K562 (cell line): ENCODE results near the gene LMNTD2. TPM values are rescaled to one million over a fixed set of nuclear protein-coding genes. Genes with fewer than 3 reads are reported as not detected.

Experiments
- BACH1 ChIP-seq: fragments of 200-800 bp; sonication (Bioruptor generic); IDR thresholded peaks from 2 replicates; pipeline ENCODE4 v1.6.1; 2016; ENCODE audit warnings: missing genetic modification characterization, missing compliant biosample characterization
- BCOR ChIP-seq: fragments of 450-650 bp; IDR thresholded peaks from 2 replicates; pipeline ENCODE4 v1.6.1; 2016
- DPF2 ChIP-seq: fragments of 450-650 bp; IDR thresholded peaks from 2 replicates; pipeline ENCODE4 v1.6.1; 2016
- EP300 ChIP-seq: IDR thresholded peaks from 2 replicates; pipeline ENCODE4 v1.6.1; 2012; ENCODE audit warnings: low read length, improper control_type of control experiment
- ETV1 ChIP-seq: fragments of 450-650 bp; conservative IDR thresholded peaks from 2 replicates; pipeline ENCODE4 v1.6.1; 2016; ENCODE audit warnings: missing genetic modification characterization, control low read depth, low read depth, missing compliant biosample characterization
- HSF4 ChIP-seq: fragments of 250-450 bp; sonication (Bioruptor Pico); IDR thresholded peaks from 2 replicates; pipeline ENCODE4 v2.1.2; 2022; ENCODE audit warnings: mild to moderate bottlenecking, moderate library complexity, borderline replicate concordance
- KDM2B ChIP-seq: fragments of 250-450 bp; sonication (Bioruptor Pico); IDR thresholded peaks from 2 replicates; pipeline ENCODE4 v1.8.0; 2021; ENCODE audit warnings: mild to moderate bottlenecking, moderate library complexity
- L3MBTL2 ChIP-seq: fragments of 450-650 bp; IDR thresholded peaks from 2 replicates; pipeline ENCODE4 v1.6.1; 2016; ENCODE audit warnings: mild to moderate bottlenecking, moderate library complexity
- POLR2A ChIP-seq: fragments of 450-650 bp; conservative IDR thresholded peaks from 2 replicates; pipeline ENCODE4 v1.6.1; 2016
- POLR2B ChIP-seq: fragments of 450-650 bp; IDR thresholded peaks from 2 replicates; pipeline ENCODE4 v1.6.1; 2018; ENCODE audit warnings: low read depth; ENCODE audit not compliant: partially characterized antibody
- RB1 ChIP-seq: fragments of 450-650 bp; IDR thresholded peaks from 2 replicates; pipeline ENCODE4 v1.6.1; 2017; ENCODE audit warnings: low read depth, mild to moderate bottlenecking
- RBM15 ChIP-seq: fragments of 200-400 bp; formaldehyde crosslinking; IDR thresholded peaks from 2 replicates; pipeline ENCODE4 v1.6.1; 2018; ENCODE audit warnings: mild to moderate bottlenecking, low read length, moderate library complexity; ENCODE audit not compliant: insufficient read depth
- SMAD4 ChIP-seq: fragments of 250-450 bp; sonication (Bioruptor Pico); conservative IDR thresholded peaks from 2 replicates; pipeline ENCODE4 v1.8.0; 2021; ENCODE audit warnings: inconsistent platforms, mild to moderate bottlenecking, moderate library complexity
- THRB ChIP-seq: fragments of 450-650 bp; formaldehyde crosslinking; conservative IDR thresholded peaks from 2 replicates; pipeline ENCODE4 v1.4.0; 2022; ENCODE audit warnings: mild to moderate bottlenecking, missing genetic modification characterization
- ZC3H11A ChIP-seq: IDR thresholded peaks from 2 replicates; pipeline ENCODE4 v1.6.1; 2012; ENCODE audit warnings: low read depth, low read length, improper control_type of control experiment
- ZNF263 ChIP-seq: sonication (generic); formaldehyde crosslinking; IDR thresholded peaks from 2 replicates; pipeline ENCODE4 v1.8.0; 2022; ENCODE audit warnings: mild to moderate bottlenecking, missing genetic modification reagents, borderline replicate concordance
- ZNF407 ChIP-seq: fragments of 450-650 bp; IDR thresholded peaks from 2 replicates; pipeline ENCODE4 v1.6.1; 2016; ENCODE audit warnings: low read depth
- ZNF584 ChIP-seq: fragments of 200-800 bp; sonication (Bioruptor generic); IDR thresholded peaks from 2 replicates; pipeline ENCODE4 v1.6.1; 2016; ENCODE audit warnings: low read depth, mild to moderate bottlenecking, missing genetic modification characterization, missing compliant biosample characterization
- polyA plus RNA-seq, 8 experiments: library from polyadenylated mRNA; depleted of rRNA in 4 of 8; stranded (reverse) in 5 of 8; unstranded in 3 of 8; fragments of >200 nt; fragmentation: Nextera tagmentation in 2 of 8; fragmentation: Illumina TruSeq in 1 of 8; extraction: Ambion mirVana in 2 of 8; extraction: Trizol in 1 of 8; gene quantifications; 2 replicates each; pipeline versions ENCODE4 v1.2.1 to v1.2.3, GENCODE V29; 2011 to 2014; ENCODE audit warnings: inconsistent platforms in 1 of 8, missing spikeins in 1 of 8
- total RNA-seq, 7 experiments: library from RNA; depleted of rRNA in 6 of 7; stranded (reverse); fragments of >200 nt in 6 of 7; fragmentation: Illumina TruSeq in 2 of 7; extraction: Trizol in 2 of 7; gene quantifications; 2 replicates each; pipeline versions ENCODE4 v1.2.1 to v1.2.3, GENCODE V29; 2011 to 2021; ENCODE audit warnings: low replicate concordance in 1 of 7
- TF ChIP-seq, protein P1 (sequence below): fragments of 450-650 bp; IDR thresholded peaks from 2 replicates; pipeline ENCODE4 v1.6.1; 2016; ENCODE audit warnings: antibody characterized with exemption

LMNTD2 gene
- total and polyA plus RNA-seq, 9 of the 15 experiments (the other 6 are each of a cell fraction or from before 2014, with no cell fraction given): 0.48 to 4.2 (median 1.5) TPM; not detected in 3

DNA sequence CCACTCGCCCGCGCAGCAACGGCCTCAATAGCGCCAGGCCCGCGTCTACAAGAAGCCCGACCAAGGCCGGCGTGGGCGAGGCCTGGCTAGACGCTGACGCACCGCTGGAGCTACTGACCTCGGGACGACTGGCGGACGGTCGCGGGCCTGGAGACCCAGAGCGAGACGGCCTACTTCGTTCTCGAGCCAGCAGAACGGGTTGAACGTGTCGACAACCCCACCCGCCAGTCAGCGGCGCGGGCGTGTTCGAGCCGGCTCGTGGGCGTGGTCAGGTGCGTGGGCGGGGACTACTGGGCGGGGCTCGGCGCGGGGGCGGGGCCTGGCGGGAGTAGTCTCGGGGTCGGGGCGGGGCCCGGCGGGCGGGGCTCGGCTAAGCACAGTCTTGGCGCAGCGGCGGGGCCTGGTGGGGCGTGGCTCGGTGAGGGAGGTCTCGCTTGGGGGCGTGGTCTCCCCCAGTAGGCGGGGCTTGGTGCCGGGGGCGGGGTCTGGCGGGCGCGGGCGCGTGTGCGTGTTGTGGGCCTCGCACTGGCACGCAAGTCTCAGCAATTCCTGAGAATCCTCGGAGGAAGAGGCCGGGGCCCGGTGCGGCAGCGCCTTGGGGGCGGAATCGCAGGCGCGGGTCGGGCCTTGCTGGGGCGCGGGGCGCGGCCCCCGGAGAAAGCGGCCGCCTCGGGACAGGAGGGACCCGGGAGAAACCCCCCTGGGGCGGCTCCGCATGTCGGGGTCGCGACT, 53.4 kb downstream of the LMNTD2 start, which contains the start of gene RNH1 (continued):
- TF ChIP-seq ZNF407 (no peak), ZNF263 (CRISPR knock-in tag) (no peak), KDM2B (CRISPR knock-in tag) (peak; percentile 60; the same call in 1 of the 2 replicates), POLR2B (peak; percentile 53), POLR2A (peak; percentile 82), BACH1 (tag) (no peak), EP300 (no peak), BCOR (no peak), THRB (CRISPR knock-in tag) (peak; percentile 64; the same call in 1 of the 2 replicates), HSF4 (CRISPR knock-in tag) (no peak), ETV1 (no peak), L3MBTL2 (peak; percentile 85), ZNF584 (no peak), RB1 (peak; percentile 70), DPF2 (no peak; the same call in 1 of the 2 replicates), ZC3H11A (no peak), SMAD4 (CRISPR knock-in tag) (peak; percentile 28), RBM15 (no peak)
- TF ChIP-seq, protein P1, sequence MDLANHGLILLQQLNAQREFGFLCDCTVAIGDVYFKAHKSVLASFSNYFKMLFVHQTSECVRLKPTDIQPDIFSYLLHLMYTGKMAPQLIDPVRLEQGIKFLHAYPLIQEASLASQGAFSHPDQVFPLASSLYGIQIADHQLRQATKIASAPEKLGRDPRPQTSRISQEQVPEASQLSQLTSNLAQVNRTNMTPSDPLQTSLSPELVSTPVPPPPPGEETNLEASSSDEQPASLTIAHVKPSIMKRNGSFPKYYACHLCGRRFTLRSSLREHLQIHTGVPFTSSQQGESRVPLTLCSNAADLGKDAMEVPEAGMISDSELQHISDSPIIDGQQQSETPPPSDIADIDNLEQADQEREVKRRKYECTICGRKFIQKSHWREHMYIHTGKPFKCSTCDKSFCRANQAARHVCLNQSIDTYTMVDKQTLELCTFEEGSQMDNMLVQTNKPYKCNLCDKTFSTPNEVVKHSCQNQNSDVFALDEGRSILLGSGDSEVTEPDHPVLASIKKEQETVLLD: no peak
